ENCODE measurements around the gene CAPN11. TPM values are rescaled to one million over a fixed set of nuclear protein-coding genes. Genes with fewer than 3 reads are reported as not detected.

The CAPN11 gene
- total RNA-seq, 4 donors from 2014 or later = 0.22 to 1.7 TPM; not detected in 2

DNA sequence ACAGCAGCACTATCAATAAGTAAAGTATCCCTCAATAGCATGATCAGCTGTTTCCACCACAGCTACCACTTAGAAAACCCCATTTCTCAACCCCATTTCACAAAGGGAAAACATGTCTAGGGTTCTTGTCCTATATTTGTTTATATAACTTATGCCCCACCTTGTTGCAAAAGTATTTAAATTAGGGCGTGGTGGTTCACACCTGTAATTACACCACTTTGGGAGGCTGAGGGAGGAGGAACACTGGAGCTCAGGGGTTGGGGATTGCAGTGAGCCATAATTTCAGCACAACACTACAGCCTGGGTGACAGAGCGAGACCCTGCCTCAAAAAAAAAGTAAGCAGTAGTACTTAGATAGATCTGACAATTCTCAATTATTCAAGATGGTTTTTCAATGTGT is 35.1 kb upstream of the CAPN11 start:
- WGBS, 2 donors = 93 to 94% methylated on average over 2 of the region's 2 CpGs
- peak overlapping the region in 1 of 3 donors; percentile 61 for H3K27ac ChIP-seq

DNA sequence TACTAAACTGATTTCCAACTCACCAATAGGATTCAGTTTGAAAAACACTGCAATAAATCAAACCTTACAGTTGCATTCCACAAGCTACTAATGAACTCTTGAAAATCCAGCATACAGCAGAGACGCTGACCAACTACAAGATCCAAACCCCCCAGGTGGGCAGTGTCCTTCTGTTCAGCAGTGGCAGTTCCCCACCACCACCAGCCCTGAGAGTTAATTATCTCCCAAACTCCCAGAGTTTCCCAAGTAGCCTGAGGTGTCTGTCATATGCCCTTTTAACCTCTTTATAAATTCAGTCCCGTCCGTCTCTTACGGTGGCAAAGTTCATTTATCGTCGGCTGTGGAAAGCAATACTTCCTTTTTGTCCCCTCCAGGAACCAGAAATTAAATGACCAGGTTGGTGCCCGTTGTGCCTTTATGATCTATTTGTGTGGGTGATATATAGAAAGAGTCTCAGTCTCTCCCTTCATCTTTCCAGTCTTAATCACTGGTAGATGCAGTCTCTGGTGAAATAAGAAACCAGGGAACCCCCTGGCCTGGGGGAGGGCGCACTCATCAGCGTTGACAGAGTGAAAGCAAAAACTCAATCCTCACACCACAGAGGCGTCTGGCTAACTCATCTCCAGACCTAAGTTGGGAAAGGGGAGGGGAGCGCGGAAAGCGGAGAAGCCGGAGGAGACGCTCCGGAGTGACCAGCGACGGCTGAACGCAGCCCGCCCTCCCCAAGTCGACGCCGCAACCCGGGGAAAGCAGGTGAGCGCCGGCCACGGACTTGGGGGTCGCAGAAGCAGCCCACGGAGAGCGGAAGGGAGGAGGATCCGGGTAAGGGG is 32.1 kb upstream of the CAPN11 start:
- H3K27me3 ChIP-seq = no peaks in the 10 kb centered on the region
- no peaks in the 10 kb centered on the region for H3K9me3 ChIP-seq
- H3K27ac ChIP-seq = peak overlapping the region; percentile 58 to 90 (median 86)
- H3K4me1 ChIP-seq = peaks cover 48 to 53% of the 10 kb centered on the region in 2 donors
- DNase-seq = peak; percentile 50
- H3K36me3 ChIP-seq = no peaks in the 10 kb centered on the region
- H3K4me3 ChIP-seq (replicated peaks in 1 of 3) = peak overlapping the region; percentile 20 to 96 (median 44)
- TF ChIP-seq POLR2A (IDR thresholded peaks at IDR 0.05) = no peak
- no peak for TF ChIP-seq CTCF (IDR thresholded peaks at IDR 0.05)
- WGBS, 2 donors = 2 to 8% methylated on average over 8 to 29 of the region's 31 CpGs
- intact Hi-C loops (cut with DNase I) = no loop called here

More for the DNA sequence above, 35.1 kb upstream of the CAPN11 start:
- intact Hi-C loops (cut with DNase I) = no loop called here
- TF ChIP-seq POLR2A (IDR thresholded peaks at IDR 0.05) (no peak), CTCF (IDR thresholded peaks at IDR 0.05) (no peak)
- no peaks in the 10 kb centered on the region for H3K9me3 ChIP-seq
- no peak for DNase-seq
- no peaks in the 10 kb centered on the region for H3K27me3 ChIP-seq
- no peaks in the 10 kb centered on the region for H3K36me3 ChIP-seq
- H3K4me1 ChIP-seq = peaks cover 70 to 75% of the 10 kb centered on the region in 2 donors
- no peak overlapping the region for H3K4me3 ChIP-seq (replicated peaks in 1 of 3)

DNA sequence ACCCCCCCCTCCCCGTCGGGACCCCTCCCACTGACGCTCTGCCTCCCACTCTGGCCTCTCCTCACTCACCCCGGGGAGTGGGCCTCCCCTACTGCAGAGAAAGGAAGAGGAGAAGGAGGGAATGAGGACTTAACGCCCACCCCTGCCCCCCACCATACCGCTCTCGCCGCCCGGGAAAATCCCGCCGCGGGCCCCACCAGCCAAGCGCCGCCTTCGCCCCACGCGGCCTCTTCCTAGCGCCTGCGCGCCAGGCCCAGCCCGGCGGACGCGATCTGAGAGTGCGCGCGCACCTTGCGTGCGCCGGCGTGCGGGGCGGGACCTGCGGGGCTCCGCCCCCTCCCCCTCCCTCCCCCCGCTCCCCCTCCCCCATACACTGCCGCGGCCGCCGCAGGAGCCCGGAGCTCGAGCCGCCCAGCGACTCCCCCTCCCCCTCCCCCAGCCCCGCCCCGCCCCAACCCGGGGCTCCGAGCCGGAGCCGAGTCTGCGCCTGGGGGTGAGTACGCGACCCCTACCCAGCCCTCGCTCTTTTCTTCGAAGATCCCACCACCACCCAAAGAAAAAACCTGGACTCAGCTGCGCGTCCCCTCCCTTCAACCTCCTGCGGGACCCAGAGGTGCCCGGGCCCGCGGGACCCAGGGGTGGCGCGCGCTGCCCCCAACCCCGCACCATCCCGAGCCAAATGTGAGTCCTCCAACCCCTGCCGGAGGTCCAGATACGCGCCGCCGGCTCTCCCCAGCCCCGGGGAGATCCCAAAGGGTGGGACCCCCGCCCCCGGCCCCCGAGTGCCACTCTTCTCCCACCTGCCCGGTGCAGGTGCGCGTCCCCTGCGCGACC is 31.2 kb upstream of the CAPN11 start, which contains the start of the genes MRPL14 and TMEM63B:
MRPL14 (minus strand) TSS at position 267 of the 834 bp plus-strand sequence. CDS start 10,841 bp downstream, outside the sequence.
TMEM63B (plus strand) TSS at position 369 of the 834 bp plus-strand sequence. CDS start 7,031 bp downstream, outside the sequence.
- Histone ChIP-seq H3K27ac (peak within 1 kb of the TSS; percentile 58 to 90 (median 86)), H3K36me3 (no peaks in the 10 kb centered on the region), H3K4me3 (replicated peaks in 1 of 3) (peak within 1 kb of the TSS; percentile 63 to 96 (median 63)), H3K4me1 (peaks cover 39 to 44% of the 10 kb centered on the region in 2 donors), H3K27me3 (no peaks in the 10 kb centered on the region), H3K9me3 (no peaks in the 10 kb centered on the region)
- TF ChIP-seq CTCF (IDR thresholded peaks at IDR 0.05) (no peak), POLR2A (IDR thresholded peaks at IDR 0.05) (peak in 1 of 2 donors; percentile 77)
- intact Hi-C loops (cut with DNase I) = no loop called here
- peak; percentile 84 to 86 for DNase-seq
- WGBS, 2 donors = 0 to 1% methylated on average over 17 to 30 of the region's 80 CpGs

GRCh38 chr6:44128020-44128917 is 30.4 kb upstream of the CAPN11 start:
- no peaks in the 10 kb centered on the region for H3K36me3 ChIP-seq
- H3K27me3 ChIP-seq = no peaks in the 10 kb centered on the region
- H3K27ac ChIP-seq = peak overlapping the region in 2 of 3 donors; percentile 55 to 86
- intact Hi-C loops (cut with DNase I) = no loop called here
- 5 to 10% methylated on average over 27 to 41 of the region's 49 CpGs for WGBS, 2 donors
- DNase-seq = peak; percentile 44 to 54
- TF ChIP-seq CTCF (IDR thresholded peaks at IDR 0.05) (peak in 3 of 6 experiments; percentile 19 to 32 (median 28)), POLR2A (IDR thresholded peaks at IDR 0.05) (no peak)
- peaks cover 33 to 35% of the 10 kb centered on the region in 2 donors for H3K4me1 ChIP-seq
- H3K4me3 ChIP-seq (replicated peaks in 1 of 3) = peak overlapping the region; percentile 63 to 96 (median 63)
- H3K9me3 ChIP-seq = no peaks in the 10 kb centered on the region

All from thyroid gland (tissue), 4 donors.